Measurements from ENCODE around the gene SMIM45.

DNA sequence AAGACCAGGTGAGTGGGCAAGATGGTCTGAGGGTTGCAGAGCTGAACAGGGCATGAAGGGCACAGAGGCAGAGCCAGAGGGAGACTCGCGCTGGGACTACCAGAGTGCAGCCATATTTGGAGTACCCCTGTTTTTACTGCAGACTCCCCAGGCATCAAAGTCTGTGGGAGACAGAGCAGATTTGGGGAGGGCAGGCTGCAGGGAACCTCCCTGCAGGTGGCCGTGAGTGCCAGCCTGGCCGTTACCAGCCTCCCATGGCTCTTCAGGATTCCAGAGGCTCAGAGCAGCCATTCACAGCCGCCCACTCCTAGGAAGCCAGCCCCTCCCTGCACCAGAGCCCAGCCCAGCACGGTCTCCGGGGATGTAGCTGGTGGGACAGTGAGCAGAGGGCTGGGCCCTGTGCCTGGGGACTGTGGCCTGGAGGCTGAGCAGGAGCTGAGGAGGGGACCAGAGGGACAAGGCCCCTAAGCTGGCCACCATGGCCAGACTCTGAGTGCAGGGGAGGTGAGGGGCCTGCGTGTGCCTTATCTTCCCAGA is 17.2 kb downstream of the SMIM45 start, which contains the start of gene SEPTIN3:
- TF ChIP-seq, protein P1, sequence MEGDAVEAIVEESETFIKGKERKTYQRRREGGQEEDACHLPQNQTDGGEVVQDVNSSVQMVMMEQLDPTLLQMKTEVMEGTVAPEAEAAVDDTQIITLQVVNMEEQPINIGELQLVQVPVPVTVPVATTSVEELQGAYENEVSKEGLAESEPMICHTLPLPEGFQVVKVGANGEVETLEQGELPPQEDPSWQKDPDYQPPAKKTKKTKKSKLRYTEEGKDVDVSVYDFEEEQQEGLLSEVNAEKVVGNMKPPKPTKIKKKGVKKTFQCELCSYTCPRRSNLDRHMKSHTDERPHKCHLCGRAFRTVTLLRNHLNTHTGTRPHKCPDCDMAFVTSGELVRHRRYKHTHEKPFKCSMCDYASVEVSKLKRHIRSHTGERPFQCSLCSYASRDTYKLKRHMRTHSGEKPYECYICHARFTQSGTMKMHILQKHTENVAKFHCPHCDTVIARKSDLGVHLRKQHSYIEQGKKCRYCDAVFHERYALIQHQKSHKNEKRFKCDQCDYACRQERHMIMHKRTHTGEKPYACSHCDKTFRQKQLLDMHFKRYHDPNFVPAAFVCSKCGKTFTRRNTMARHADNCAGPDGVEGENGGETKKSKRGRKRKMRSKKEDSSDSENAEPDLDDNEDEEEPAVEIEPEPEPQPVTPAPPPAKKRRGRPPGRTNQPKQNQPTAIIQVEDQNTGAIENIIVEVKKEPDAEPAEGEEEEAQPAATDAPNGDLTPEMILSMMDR (IDR thresholded peaks at IDR 0.05): no peak
- TF ChIP-seq POLR2A (IDR thresholded peaks at IDR 0.05): no peak
